KMS-11 (cell line): ENCODE results near the gene TJAP1.

Source experiments
- H2AFZ ChIP-seq: fragments of 200-600 bp; sonication (generic); 2 replicates; pipeline ENCODE4 v1.6.1; 2016; ENCODE audit warnings: antibody characterized with exemption, mixed run types, low read depth
- H3K27ac ChIP-seq: fragments of 200-600 bp; sonication (generic); 2 replicates; pipeline ENCODE4 v1.6.1; 2016; ENCODE audit warnings: mild to moderate bottlenecking, mixed run types
- H3K27me3 ChIP-seq: fragments of 200-600 bp; sonication (generic); 2 replicates; pipeline ENCODE4 v1.6.1; 2017; ENCODE audit warnings: mild to moderate bottlenecking, low read depth, mixed run types, moderate library complexity; ENCODE audit not compliant: insufficient read depth
- H3K36me3 ChIP-seq: fragments of 200-600 bp; sonication (generic); 2 replicates; pipeline ENCODE4 v1.6.1; 2017; ENCODE audit warnings: mild to moderate bottlenecking, mixed run types; ENCODE audit not compliant: insufficient read depth
- H3K4me1 ChIP-seq: fragments of 200-600 bp; sonication (generic); 2 replicates; pipeline ENCODE4 v1.6.1; 2016; ENCODE audit warnings: mild to moderate bottlenecking, low read depth, mixed run types; ENCODE audit not compliant: poor library complexity, severe bottlenecking
- H3K4me2 ChIP-seq: fragments of 200-600 bp; sonication (generic); 2 replicates; pipeline ENCODE4 v1.7.0; 2016; ENCODE audit warnings: mild to moderate bottlenecking, mixed run types
- H3K4me3 ChIP-seq: fragments of 200-600 bp; sonication (generic); IDR thresholded peaks from 2 replicates; pipeline ENCODE4 v1.6.1; 2017; ENCODE audit warnings: low read depth, low read length, mixed read lengths; ENCODE audit not compliant: insufficient read depth
- H3K79me2 ChIP-seq: fragments of 200-600 bp; sonication (generic); 2 replicates; pipeline ENCODE4 v1.6.1; 2016; ENCODE audit warnings: low read depth, mixed run types; ENCODE audit not compliant: insufficient read depth
- H3K9ac ChIP-seq: fragments of 200-600 bp; sonication (generic); 2 replicates; pipeline ENCODE4 v1.6.1; 2016; ENCODE audit warnings: mild to moderate bottlenecking, mixed run types
- H4K20me1 ChIP-seq: fragments of 200-600 bp; sonication (generic); 2 replicates; pipeline ENCODE4 v1.6.1; 2016; ENCODE audit warnings: mild to moderate bottlenecking, mixed run types; ENCODE audit not compliant: insufficient read depth
- CTCF ChIP-seq: fragments of 200-600 bp; sonication (generic); conservative IDR thresholded peaks from 2 replicates; pipeline ENCODE4 v1.6.1; 2017; ENCODE audit warnings: low read depth, mild to moderate bottlenecking, antibody characterized with exemption, low read length, moderate library complexity, mixed read lengths

The TJAP1 gene

DNA sequence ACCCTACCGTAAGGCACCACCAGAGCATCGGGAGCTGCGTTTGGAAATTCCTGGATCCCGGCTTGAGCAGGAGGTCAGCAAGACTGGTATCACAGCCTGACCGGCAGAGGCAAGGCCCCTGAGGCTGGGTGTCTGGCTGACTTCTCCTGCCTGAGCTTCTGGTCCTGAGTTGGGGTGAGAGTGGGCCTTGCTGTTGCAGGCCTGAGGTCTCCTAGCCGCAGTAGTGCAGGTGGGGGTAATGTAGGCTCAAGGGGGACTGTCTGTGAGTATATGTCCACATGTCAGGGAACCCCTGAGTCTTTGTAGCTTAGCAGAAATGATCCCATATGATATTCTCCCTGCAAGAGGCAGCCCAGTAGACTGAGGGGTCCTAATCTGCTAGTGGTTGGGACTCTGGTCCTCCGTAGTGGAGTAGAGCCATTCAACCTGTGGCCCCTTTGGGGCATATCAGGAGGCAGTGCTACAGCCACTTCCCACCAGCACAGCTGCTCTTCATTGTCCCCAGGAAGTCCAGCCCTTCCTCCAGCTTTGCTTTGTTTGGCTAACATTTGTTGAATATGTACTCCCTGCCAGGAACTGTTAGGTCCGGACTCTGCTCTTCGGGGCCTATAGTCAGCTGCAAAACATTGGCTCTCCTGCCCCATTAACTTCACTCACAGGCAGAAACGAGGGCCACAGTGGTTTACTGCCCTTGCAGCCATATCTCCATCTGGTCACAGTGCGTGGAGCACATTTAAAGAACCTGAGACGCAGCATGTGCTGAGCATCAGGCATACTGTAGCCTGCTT lies 21.9 kb downstream of the TJAP1 start:
- Histone ChIP-seq H3K4me1 (peaks cover 8% of the 10 kb centered on the region), H2AFZ (no peak overlapping the region), H3K36me3 (no peaks in the 10 kb centered on the region), H3K4me2 (no peak overlapping the region), H3K27me3 (no peaks in the 10 kb centered on the region), H3K79me2 (no peaks in the 10 kb centered on the region), H3K27ac (no peak overlapping the region), H3K9ac (no peak overlapping the region), H4K20me1 (no peaks in the 10 kb centered on the region), H3K4me3 (no peak overlapping the region)
- TF ChIP-seq CTCF: no peak

DNA sequence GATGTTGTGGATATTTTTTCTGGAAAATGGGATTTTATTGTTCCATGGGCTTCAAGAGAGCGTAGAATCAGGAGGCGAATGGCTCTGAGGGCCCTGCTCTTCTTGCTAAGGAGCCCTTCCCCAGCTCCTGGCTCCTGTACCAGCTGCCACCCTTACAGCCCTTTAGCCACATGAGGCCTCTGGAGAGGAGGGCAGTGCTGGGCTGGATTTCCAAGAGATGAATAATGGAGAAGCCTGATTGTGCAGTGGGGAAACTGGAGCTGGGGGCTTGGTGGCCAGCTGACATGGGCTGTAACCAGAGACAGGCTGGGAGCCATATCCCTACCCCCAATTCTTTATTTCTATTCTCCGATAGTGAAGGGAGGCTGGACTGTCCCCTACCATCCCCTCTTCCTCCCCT lies 23.6 kb downstream of the TJAP1 start:
- H3K36me3 ChIP-seq: no peaks in the 10 kb centered on the region
- no peak overlapping the region for H2AFZ ChIP-seq

DNA sequence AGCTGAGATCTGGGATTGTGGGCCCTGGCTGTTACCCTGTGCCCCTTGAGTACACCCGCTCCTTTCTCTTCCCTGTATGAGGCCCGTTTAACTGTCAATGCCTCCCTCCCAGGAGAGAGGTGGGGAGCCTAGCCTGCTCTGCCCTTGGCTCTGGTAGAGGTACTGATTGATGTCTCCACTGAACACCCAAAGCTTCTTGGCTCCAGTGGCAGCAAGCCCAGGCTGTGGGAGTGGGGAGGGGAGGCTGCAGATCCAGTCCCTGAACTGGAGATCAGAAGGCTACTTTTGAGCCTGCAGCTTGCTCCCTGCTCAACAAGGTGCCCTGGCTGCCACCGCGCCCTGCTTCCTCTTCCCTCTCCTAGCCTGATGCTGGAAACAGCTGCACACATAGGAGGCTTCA lies 25.3 kb downstream of the TJAP1 start:
- Histone ChIP-seq H3K4me3 (no peak overlapping the region), H3K4me2 (no peak overlapping the region), H3K4me1 (peaks cover 6% of the 10 kb centered on the region), H3K79me2 (no peaks in the 10 kb centered on the region), H2AFZ (no peak overlapping the region), H4K20me1 (no peaks in the 10 kb centered on the region), H3K27me3 (no peaks in the 10 kb centered on the region), H3K9ac (no peak overlapping the region), H3K27ac (no peak overlapping the region), H3K36me3 (no peaks in the 10 kb centered on the region)
- no peak for TF ChIP-seq CTCF

More for the DNA sequence above, 23.6 kb downstream of the TJAP1 start:
- Histone ChIP-seq H3K4me1 (no peaks in the 10 kb centered on the region), H3K4me3 (no peak overlapping the region), H4K20me1 (no peaks in the 10 kb centered on the region), H3K4me2 (no peak overlapping the region), H3K27me3 (no peaks in the 10 kb centered on the region), H3K9ac (no peak overlapping the region), H3K79me2 (no peaks in the 10 kb centered on the region), H3K27ac (no peak overlapping the region)
- no peak for TF ChIP-seq CTCF

DNA sequence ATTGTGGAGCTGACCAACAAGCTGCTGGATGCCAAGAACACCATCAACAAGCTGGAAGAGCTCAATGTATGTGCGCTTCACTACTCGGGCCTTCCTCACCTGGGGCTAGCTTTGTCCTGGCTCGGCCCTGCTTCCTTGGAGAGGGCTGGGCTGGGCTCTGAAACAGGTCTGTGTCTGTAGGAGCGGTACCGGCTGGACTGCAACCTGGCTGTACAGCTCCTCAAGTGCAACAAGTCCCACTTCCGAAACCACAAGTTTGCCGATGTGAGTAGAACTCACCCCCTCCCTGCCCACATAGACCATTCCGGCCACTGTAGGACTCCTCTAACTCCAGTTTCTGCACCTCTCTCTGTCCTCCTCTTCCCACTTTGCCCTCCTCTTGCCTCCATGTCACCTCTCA lies 26.1 kb downstream of the TJAP1 start:
- no peak overlapping the region for H3K9ac ChIP-seq
- no peaks in the 10 kb centered on the region for H4K20me1 ChIP-seq
- H2AFZ ChIP-seq: no peak overlapping the region
- H3K79me2 ChIP-seq: no peaks in the 10 kb centered on the region
- no peak for TF ChIP-seq CTCF
- H3K4me3 ChIP-seq: no peak overlapping the region
- no peak overlapping the region for H3K4me2 ChIP-seq
- no peaks in the 10 kb centered on the region for H3K36me3 ChIP-seq
- H3K27ac ChIP-seq: no peak overlapping the region
- H3K4me1 ChIP-seq: peaks cover 6% of the 10 kb centered on the region
- 0 out of 2 replicates have a peak, but pooled peaks cover 3% of the 10 kb centered on the region for H3K27me3 ChIP-seq
